SK-N-SH treated with all-trans-retinoic acid at 6 μM for 48 hours (cell line): Measurements from ENCODE around the gene TRIM15.

ENCODE experiments used
- ATAC-seq: fragments of 200-7000 bp; cut with Tn5 transposase; 3 replicates; pipeline ENCODE4 v1.9.1; 2020; ENCODE audit warnings: mild to moderate bottlenecking, moderate library complexity
- ARNTL ChIP-seq: fragments of 450-650 bp; formaldehyde crosslinking; IDR thresholded peaks from 2 replicates; pipeline ENCODE4 v1.5.0; 2020; ENCODE audit warnings: low read depth, mild to moderate bottlenecking, moderate library complexity, borderline replicate concordance
- BACH2 ChIP-seq: fragments of 250-450 bp; sonication (Bioruptor Pico); IDR thresholded peaks from 2 replicates; pipeline ENCODE4 v1.9.0; 2021; ENCODE audit warnings: mild to moderate bottlenecking, borderline replicate concordance
- CSDC2 ChIP-seq: fragments of 250-450 bp; sonication (Bioruptor Pico); IDR thresholded peaks from 2 replicates; pipeline ENCODE4 v1.5.0; 2020; ENCODE audit warnings: mild to moderate bottlenecking, moderate library complexity
- ESRRG ChIP-seq: fragments of 250-450 bp; sonication (Bioruptor Pico); IDR thresholded peaks from 2 replicates; pipeline ENCODE4 v1.6.1; 2021; ENCODE audit warnings: mild to moderate bottlenecking
- GLIS3 ChIP-seq: fragments of 250-450 bp; sonication (Bioruptor Pico); IDR thresholded peaks from 2 replicates; pipeline ENCODE4 v1.5.0; 2020; ENCODE audit warnings: mild to moderate bottlenecking, moderate library complexity
- ISL1 ChIP-seq: fragments of 250-450 bp; sonication (Bioruptor Pico); IDR thresholded peaks from 2 replicates; pipeline ENCODE4 v2.1.2; 2022; ENCODE audit warnings: mild to moderate bottlenecking, moderate library complexity
- OSR1 ChIP-seq: fragments of 250-450 bp; sonication (Bioruptor Pico); IDR thresholded peaks from 2 replicates; pipeline ENCODE4 v1.8.0; 2022; ENCODE audit warnings: moderate library complexity, mild to moderate bottlenecking, inconsistent platforms
- PPARA ChIP-seq: fragments of 250-450 bp; sonication (Bioruptor Pico); IDR thresholded peaks from 2 replicates; pipeline ENCODE4 v1.5.0; 2020; ENCODE audit warnings: mild to moderate bottlenecking, borderline replicate concordance
- RARB ChIP-seq: fragments of 250-450 bp; sonication (Bioruptor Pico); IDR thresholded peaks from 2 replicates; pipeline ENCODE4 v1.8.0; 2021; ENCODE audit warnings: mild to moderate bottlenecking, moderate library complexity
- SNAI2 ChIP-seq: fragments of 250-450 bp; sonication (Bioruptor Pico); IDR thresholded peaks from 2 replicates; pipeline ENCODE4 v1.5.0; 2020; ENCODE audit warnings: mild to moderate bottlenecking, moderate library complexity
- TCF4 ChIP-seq: fragments of 250-450 bp; sonication (Bioruptor Pico); IDR thresholded peaks from 2 replicates; pipeline ENCODE4 v1.8.0; 2021; ENCODE audit warnings: mild to moderate bottlenecking, moderate library complexity, borderline replicate concordance
- ZFP3 ChIP-seq: fragments of 250-450 bp; sonication (Bioruptor Pico); IDR thresholded peaks from 2 replicates; pipeline ENCODE4 v1.5.0; 2020; ENCODE audit warnings: mild to moderate bottlenecking, moderate library complexity
- ZFP30 ChIP-seq: fragments of 450-650 bp; formaldehyde crosslinking; IDR thresholded peaks from 2 replicates; pipeline ENCODE4 v1.5.0; 2022; ENCODE audit warnings: mild to moderate bottlenecking, moderate library complexity
- ZNF565 ChIP-seq: fragments of 450-650 bp; formaldehyde crosslinking; conservative IDR thresholded peaks from 2 replicates; pipeline ENCODE4 v1.5.0; 2020; ENCODE audit warnings: low read depth, mild to moderate bottlenecking, moderate library complexity
- ZNF70 ChIP-seq: fragments of 450-650 bp; formaldehyde crosslinking; IDR thresholded peaks from 2 replicates; pipeline ENCODE4 v1.5.0; 2020; ENCODE audit warnings: mild to moderate bottlenecking, moderate library complexity
- ZNF8 ChIP-seq: fragments of 450-650 bp; formaldehyde crosslinking; IDR thresholded peaks from 2 replicates; pipeline ENCODE4 v1.5.0; 2020; ENCODE audit warnings: mild to moderate bottlenecking, moderate library complexity
- TF ChIP-seq, protein P1 (sequence below): fragments of 250-450 bp; sonication (Bioruptor Pico); IDR thresholded peaks from 2 replicates; pipeline ENCODE4 v1.8.0; 2020; ENCODE audit warnings: mild to moderate bottlenecking, moderate library complexity, borderline replicate concordance
- TF ChIP-seq, protein P2 (sequence below): fragments of 250-450 bp; sonication (Bioruptor Pico); IDR thresholded peaks from 2 replicates; pipeline ENCODE4 v1.5.1; 2020; ENCODE audit warnings: low read depth, mild to moderate bottlenecking, moderate library complexity
- TF ChIP-seq, protein P3 (sequence below): fragments of 250-450 bp; sonication (Bioruptor Pico); IDR thresholded peaks from 2 replicates; pipeline ENCODE4 v1.8.0; 2021; ENCODE audit warnings: low read depth, mild to moderate bottlenecking, moderate library complexity, borderline replicate concordance
- TF ChIP-seq, protein P4 (sequence below): fragments of 250-450 bp; sonication (Bioruptor Pico); IDR thresholded peaks from 2 replicates; pipeline ENCODE4 v1.5.1; 2021; ENCODE audit warnings: mild to moderate bottlenecking, moderate library complexity

Gene TRIM15

DNA sequence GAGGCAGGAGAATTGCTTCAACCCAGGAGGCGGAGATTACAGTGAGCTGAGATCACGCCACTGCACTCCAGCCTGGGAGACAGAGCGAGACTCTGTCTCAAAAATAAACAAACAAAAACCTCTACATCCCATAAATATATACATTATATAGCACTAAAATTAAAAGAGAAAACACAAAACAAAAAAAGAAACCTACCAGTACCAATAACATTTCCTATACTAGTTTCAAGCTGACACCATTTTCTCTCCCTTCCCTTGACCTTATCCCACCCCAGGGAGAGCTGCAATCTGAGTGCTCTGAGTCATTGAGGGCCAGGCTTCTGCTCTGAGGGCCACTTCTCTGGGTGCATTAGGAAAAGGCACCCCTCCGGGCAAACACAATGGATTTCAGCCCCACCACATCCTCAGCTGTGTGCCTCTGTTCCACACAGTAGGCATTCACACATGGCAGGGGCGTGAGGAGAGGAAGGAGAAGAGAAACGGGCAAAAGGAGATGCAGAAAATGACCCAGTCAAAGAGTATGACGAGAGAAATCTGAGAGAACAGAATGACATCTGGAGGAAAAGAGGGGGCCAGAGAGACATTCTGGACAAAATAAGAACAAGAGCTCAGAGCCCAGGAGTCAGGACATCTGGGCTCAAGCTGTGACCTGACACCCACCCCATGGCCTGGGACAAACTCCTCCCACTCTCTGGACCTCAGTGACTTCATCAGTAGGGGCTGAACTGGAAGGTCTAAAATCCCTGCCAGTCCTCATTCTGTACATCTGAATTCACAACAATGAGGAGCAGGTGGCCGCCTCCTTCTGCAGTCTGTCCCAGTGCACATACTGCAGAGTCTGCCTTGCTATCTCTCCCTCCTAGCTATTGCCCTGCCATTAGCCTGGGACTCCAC is 31.7 kb downstream of the TRIM15 start:
- ATAC-seq = peak; percentile 36; the same call in 2 of the 3 replicates
- TF ChIP-seq SNAI2 (CRISPR knock-in tag) (no peak), BACH2 (no peak), OSR1 (CRISPR knock-in tag) (no peak), ZNF8 (CRISPR knock-in tag) (no peak), CSDC2 (CRISPR knock-in tag) (no peak), ZFP3 (CRISPR knock-in tag) (no peak), RARB (CRISPR knock-in tag) (no peak), ZNF70 (CRISPR knock-in tag) (no peak), ZFP30 (no peak), ZNF565 (CRISPR knock-in tag) (no peak), GLIS3 (CRISPR knock-in tag) (no peak), ARNTL (no peak), ESRRG (CRISPR knock-in tag) (no peak), TCF4 (no peak), PPARA (CRISPR knock-in tag) (no peak), ISL1 (CRISPR knock-in tag) (no peak)
- TF ChIP-seq, protein P1, sequence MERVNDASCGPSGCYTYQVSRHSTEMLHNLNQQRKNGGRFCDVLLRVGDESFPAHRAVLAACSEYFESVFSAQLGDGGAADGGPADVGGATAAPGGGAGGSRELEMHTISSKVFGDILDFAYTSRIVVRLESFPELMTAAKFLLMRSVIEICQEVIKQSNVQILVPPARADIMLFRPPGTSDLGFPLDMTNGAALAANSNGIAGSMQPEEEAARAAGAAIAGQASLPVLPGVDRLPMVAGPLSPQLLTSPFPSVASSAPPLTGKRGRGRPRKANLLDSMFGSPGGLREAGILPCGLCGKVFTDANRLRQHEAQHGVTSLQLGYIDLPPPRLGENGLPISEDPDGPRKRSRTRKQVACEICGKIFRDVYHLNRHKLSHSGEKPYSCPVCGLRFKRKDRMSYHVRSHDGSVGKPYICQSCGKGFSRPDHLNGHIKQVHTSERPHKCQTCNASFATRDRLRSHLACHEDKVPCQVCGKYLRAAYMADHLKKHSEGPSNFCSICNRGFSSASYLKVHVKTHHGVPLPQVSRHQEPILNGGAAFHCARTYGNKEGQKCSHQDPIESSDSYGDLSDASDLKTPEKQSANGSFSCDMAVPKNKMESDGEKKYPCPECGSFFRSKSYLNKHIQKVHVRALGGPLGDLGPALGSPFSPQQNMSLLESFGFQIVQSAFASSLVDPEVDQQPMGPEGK (CRISPR knock-in tag) = no peak
- TF ChIP-seq, protein P2, sequence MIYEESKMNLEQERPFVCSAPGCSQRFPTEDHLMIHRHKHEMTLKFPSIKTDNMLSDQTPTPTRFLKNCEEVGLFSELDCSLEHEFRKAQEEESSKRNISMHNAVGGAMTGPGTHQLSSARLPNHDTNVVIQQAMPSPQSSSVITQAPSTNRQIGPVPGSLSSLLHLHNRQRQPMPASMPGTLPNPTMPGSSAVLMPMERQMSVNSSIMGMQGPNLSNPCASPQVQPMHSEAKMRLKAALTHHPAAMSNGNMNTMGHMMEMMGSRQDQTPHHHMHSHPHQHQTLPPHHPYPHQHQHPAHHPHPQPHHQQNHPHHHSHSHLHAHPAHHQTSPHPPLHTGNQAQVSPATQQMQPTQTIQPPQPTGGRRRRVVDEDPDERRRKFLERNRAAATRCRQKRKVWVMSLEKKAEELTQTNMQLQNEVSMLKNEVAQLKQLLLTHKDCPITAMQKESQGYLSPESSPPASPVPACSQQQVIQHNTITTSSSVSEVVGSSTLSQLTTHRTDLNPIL = no peak
- TF ChIP-seq, protein P3, sequence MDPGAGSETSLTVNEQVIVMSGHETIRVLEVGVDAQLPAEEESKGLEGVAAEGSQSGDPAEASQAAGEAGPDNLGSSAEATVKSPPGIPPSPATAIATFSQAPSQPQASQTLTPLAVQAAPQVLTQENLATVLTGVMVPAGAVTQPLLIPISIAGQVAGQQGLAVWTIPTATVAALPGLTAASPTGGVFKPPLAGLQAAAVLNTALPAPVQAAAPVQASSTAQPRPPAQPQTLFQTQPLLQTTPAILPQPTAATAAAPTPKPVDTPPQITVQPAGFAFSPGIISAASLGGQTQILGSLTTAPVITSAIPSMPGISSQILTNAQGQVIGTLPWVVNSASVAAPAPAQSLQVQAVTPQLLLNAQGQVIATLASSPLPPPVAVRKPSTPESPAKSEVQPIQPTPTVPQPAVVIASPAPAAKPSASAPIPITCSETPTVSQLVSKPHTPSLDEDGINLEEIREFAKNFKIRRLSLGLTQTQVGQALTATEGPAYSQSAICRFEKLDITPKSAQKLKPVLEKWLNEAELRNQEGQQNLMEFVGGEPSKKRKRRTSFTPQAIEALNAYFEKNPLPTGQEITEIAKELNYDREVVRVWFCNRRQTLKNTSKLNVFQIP (CRISPR knock-in tag) = no peak
- TF ChIP-seq, protein P4, sequence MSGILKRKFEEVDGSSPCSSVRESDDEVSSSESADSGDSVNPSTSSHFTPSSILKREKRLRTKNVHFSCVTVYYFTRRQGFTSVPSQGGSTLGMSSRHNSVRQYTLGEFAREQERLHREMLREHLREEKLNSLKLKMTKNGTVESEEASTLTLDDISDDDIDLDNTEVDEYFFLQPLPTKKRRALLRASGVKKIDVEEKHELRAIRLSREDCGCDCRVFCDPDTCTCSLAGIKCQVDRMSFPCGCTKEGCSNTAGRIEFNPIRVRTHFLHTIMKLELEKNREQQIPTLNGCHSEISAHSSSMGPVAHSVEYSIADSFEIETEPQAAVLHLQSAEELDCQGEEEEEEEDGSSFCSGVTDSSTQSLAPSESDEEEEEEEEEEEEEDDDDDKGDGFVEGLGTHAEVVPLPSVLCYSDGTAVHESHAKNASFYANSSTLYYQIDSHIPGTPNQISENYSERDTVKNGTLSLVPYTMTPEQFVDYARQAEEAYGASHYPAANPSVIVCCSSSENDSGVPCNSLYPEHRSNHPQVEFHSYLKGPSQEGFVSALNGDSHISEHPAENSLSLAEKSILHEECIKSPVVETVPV (CRISPR knock-in tag) = no peak

DNA sequence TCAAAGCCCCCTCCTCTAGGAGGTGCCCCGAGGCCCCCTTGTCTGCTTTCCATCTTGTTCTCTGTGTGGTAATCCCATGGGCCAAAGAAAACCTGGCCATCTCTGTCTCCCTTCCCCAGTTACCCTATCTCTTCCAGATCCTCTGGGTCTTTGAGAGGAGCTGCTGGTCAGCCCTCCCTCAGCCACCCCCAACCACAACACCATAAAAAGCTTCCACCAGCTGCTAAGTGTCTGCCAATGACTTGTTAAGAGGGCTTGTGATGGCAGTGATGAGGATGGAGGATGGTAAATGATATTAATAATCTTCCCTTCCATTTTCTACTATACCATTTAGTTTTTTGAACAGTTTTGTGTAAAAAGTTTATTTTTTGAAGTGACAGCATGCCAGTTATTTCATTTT is 32.6 kb downstream of the TRIM15 start:
- no peak for ATAC-seq
- no peak for TF ChIP-seq PPARA (CRISPR knock-in tag)
- TF ChIP-seq TCF4 = no peak
- TF ChIP-seq ZNF8 (CRISPR knock-in tag) = no peak
- TF ChIP-seq GLIS3 (CRISPR knock-in tag) = no peak
- TF ChIP-seq, protein P2 = no peak
- TF ChIP-seq, protein P4 (CRISPR knock-in tag) = no peak
- TF ChIP-seq ISL1 (CRISPR knock-in tag) = no peak
- TF ChIP-seq RARB (CRISPR knock-in tag) = no peak
- TF ChIP-seq BACH2 = no peak

DNA sequence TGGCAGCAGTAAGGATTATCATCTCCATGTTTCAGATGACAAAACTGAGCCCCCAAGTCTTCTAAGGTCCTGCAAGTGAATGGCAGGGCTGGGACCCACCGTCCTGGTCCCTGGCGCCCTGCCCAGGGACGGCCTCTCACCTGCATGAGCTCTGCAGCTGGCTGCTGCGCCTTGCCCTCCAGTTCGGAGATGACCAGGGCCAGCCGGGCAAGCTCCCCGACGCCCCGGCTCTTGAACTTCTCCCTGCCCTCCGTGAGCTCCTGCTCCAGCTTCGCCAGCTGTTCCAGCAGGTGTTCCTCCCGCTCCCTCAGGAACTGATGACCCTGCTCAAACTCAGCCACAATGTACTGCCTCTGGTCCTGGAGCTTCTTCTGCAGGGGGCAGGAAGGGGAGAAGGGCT is 33.0 kb downstream of the TRIM15 start:
- no peak for TF ChIP-seq RARB (CRISPR knock-in tag)
- no peak for ATAC-seq
